ENCODE measurements around the gene TMEM18. TPM values are rescaled to one million over a fixed set of nuclear protein-coding genes. Genes with fewer than 3 reads are reported as not detected.

TMEM18 gene
- total and polyA plus RNA-seq, 11 donors = 7.0 to 20.0 (median 10.5) TPM

- no peak for ATAC-seq
- Histone ChIP-seq H3K36me3 (peaks cover 0 to 58% (median 40%) of the 10 kb centered on the region in 9 donors), H3K27me3 (no peaks in the 10 kb centered on the region), H3K4me3 (no peak overlapping the region), H3K9me3 (no peaks in the 10 kb centered on the region), H3K4me1 (peaks cover 0 to 22% (median 7%) of the 10 kb centered on the region in 12 donors), H3K27ac (no peak overlapping the region)
- 93 to 97% (median 95%) methylated on average over 7 to 13 of the region's 13 CpGs for WGBS, 4 donors
- intact Hi-C loops (cut with DNase I) = no loop called here
- TF ChIP-seq POLR2A (IDR thresholded peaks at IDR 0.05) = no peak
- no peak for TF ChIP-seq CTCF (IDR thresholded peaks at IDR 0.05)
- no peak for DNase-seq
Measured at GRCh38 chr2:672606-672905, 4.7 kb downstream of the TMEM18 start.

GRCh38 chr2:671787-672605 lies 5.2 kb downstream of the TMEM18 start:
- H3K4me3 ChIP-seq = no peak overlapping the region
- peaks cover 0 to 22% (median 7%) of the 10 kb centered on the region in 12 donors for H3K4me1 ChIP-seq
- H3K9me3 ChIP-seq = no peaks in the 10 kb centered on the region
- TF ChIP-seq CTCF (IDR thresholded peaks at IDR 0.05) (no peak), POLR2A (IDR thresholded peaks at IDR 0.05) (no peak)
- H3K27ac ChIP-seq = no peak overlapping the region
- intact Hi-C loops (cut with DNase I) = no loop called here
- no peaks in the 10 kb centered on the region for H3K27me3 ChIP-seq
- peaks cover 0 to 63% (median 46%) of the 10 kb centered on the region in 9 donors for H3K36me3 ChIP-seq
- peak in 1 of 5 donors; percentile 47 for DNase-seq
- 81 to 93% (median 84%) methylated on average over 15 to 18 of the region's 18 CpGs for WGBS, 4 donors
- no peak for ATAC-seq

GRCh38 chr2:671072-671471 lies 6.1 kb downstream of the TMEM18 start:
- DNase-seq = no peak
- Histone ChIP-seq H3K9me3 (peaks cover 0 to 4% (median under 1%) of the 10 kb centered on the region in 12 donors), H3K27ac (no peak overlapping the region), H3K4me3 (no peak overlapping the region), H3K36me3 (peaks cover 0 to 73% (median 52%) of the 10 kb centered on the region in 9 donors), H3K4me1 (peaks cover 0 to 19% (median 3%) of the 10 kb centered on the region in 12 donors), H3K27me3 (no peaks in the 10 kb centered on the region)
- 81 to 92% (median 89%) methylated on average over 6 to 9 of the region's 9 CpGs for WGBS, 4 donors
- intact Hi-C loops (cut with DNase I) = no loop called here
- ATAC-seq = no peak
- TF ChIP-seq POLR2A (IDR thresholded peaks at IDR 0.05) (no peak), CTCF (IDR thresholded peaks at IDR 0.05) (no peak)

- intact Hi-C loops (cut with DNase I) = no loop called here
- Histone ChIP-seq H3K36me3 (peaks cover 0 to 75% (median 53%) of the 10 kb centered on the region in 9 donors), H3K4me1 (peaks cover 0 to 15% (median 0%) of the 10 kb centered on the region in 12 donors), H3K27me3 (no peaks in the 10 kb centered on the region), H3K4me3 (no peak overlapping the region), H3K9me3 (peaks cover 0 to 9% (median 5%) of the 10 kb centered on the region in 12 donors), H3K27ac (no peak overlapping the region)
- WGBS, 4 donors = 94 to 96% (median 95%) methylated on average over 18 of the region's 18 CpGs
- TF ChIP-seq POLR2A (IDR thresholded peaks at IDR 0.05) = no peak
- no peak for TF ChIP-seq CTCF (IDR thresholded peaks at IDR 0.05)
- DNase-seq (no peak), ATAC-seq (no peak)
Measured at GRCh38 chr2:670637-671036, 6.6 kb downstream of the TMEM18 start.

Data from heart left ventricle (tissue), 16 donors.